Progenitor cell of endocrine pancreas (in vitro differentiated cells): ENCODE data around the gene HAPLN2. TPM values are rescaled to one million over a fixed set of nuclear protein-coding genes. Genes with fewer than 3 reads are reported as not detected.

Experiments
- DNase-seq: peaks from one replicate; pipeline ENCODE4 v3.0.0; 2021; ENCODE audit warnings: low spot score; ENCODE audit not compliant: unreplicated experiment
- H3K27ac Mint-ChIP-seq: 2 replicates; pipeline ENCODE4 v1.8.0; 2021; ENCODE audit warnings: mild to moderate bottlenecking, moderate library complexity, mixed read lengths
- H3K27me3 Mint-ChIP-seq: 2 replicates; pipeline ENCODE4 v1.8.0; 2021; ENCODE audit warnings: mixed read lengths
- H3K36me3 Mint-ChIP-seq: 2 replicates; pipeline ENCODE4 v1.8.0; 2022; ENCODE audit warnings: mixed read lengths; ENCODE audit not compliant: insufficient read depth
- H3K4me1 Mint-ChIP-seq: 2 replicates; pipeline ENCODE4 v1.8.0; 2021; ENCODE audit warnings: low read depth, mixed read lengths
- H3K4me3 Mint-ChIP-seq: 2 replicates; pipeline ENCODE4 v1.8.0; 2021; ENCODE audit warnings: low read depth, mild to moderate bottlenecking, moderate library complexity, mixed read lengths
- H3K9me3 Mint-ChIP-seq: 2 replicates; pipeline ENCODE4 v1.8.0; 2021; ENCODE audit warnings: low read depth, mixed read lengths
- total RNA-seq: library from RNA; stranded (reverse); gene quantifications from 2 replicates; pipeline ENCODE4 v1.2.1, GENCODE V29; 2021
- TF ChIP-seq, protein P1 (sequence below): fragments of 200-600 bp; sonication (generic); IDR thresholded peaks from one replicate; pipeline ENCODE4 v1.5.0; 2021; ENCODE audit warnings: antibody characterized with exemption, mild to moderate bottlenecking; ENCODE audit not compliant: unreplicated experiment

Gene HAPLN2
- total RNA-seq, 1 donor from 2014 or later = 0.38 TPM

DNA sequence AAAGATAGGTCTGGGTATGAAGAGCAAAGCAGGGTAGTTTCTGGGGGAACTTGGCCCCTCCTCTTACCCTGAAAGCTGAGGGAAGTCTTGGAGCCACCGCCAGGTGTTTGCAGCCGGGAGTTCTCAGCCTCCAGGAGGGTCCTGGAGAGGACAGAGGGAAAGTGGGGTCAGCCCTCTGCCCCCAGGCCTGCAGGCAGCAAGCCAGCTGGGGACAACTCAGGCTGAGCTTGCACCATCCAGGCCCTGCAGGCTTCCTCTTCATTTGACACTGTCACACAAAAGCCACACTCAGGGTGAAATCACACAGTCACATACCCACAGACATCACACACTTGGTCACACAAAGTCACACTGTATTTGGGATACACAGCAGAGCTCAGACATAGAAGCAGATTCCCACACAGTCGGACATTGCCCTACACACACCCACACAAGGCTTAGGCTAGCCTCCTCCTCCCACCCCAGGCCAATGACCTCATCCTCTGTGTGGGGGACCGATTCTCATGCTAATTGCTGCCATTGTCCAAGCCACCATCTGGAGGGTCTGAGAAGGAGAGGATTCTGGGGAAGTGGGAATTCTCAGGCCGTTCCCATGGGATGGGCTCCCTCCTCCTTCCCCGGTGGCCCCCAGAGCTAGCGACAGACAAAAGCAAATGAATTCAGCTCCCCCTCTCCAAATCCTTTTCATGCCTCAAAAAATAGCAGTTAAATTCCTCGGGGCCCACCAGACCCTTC is 54.3 kb downstream of the HAPLN2 start:
- peaks cover 12% of the 10 kb centered on the region for H3K4me1 Mint-ChIP-seq
- H3K27me3 Mint-ChIP-seq = peaks cover 64% of the 10 kb centered on the region
- no peaks in the 10 kb centered on the region for H3K9me3 Mint-ChIP-seq
- H3K27ac Mint-ChIP-seq = peak overlapping the region; percentile 62
- H3K4me3 Mint-ChIP-seq = no peak overlapping the region
- no peak for DNase-seq
- TF ChIP-seq, protein P1, sequence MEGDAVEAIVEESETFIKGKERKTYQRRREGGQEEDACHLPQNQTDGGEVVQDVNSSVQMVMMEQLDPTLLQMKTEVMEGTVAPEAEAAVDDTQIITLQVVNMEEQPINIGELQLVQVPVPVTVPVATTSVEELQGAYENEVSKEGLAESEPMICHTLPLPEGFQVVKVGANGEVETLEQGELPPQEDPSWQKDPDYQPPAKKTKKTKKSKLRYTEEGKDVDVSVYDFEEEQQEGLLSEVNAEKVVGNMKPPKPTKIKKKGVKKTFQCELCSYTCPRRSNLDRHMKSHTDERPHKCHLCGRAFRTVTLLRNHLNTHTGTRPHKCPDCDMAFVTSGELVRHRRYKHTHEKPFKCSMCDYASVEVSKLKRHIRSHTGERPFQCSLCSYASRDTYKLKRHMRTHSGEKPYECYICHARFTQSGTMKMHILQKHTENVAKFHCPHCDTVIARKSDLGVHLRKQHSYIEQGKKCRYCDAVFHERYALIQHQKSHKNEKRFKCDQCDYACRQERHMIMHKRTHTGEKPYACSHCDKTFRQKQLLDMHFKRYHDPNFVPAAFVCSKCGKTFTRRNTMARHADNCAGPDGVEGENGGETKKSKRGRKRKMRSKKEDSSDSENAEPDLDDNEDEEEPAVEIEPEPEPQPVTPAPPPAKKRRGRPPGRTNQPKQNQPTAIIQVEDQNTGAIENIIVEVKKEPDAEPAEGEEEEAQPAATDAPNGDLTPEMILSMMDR = no peak
- H3K36me3 Mint-ChIP-seq = peaks cover 6% of the 10 kb centered on the region

Other genes with a start within 250 kb of the HAPLN2 start
- 20.2 and 26.6 TPM in 2 replicates for gene MEF2D, start 118.6 kb upstream of the HAPLN2 start, total RNA-seq
- gene IQGAP3, start 46.9 kb upstream of the HAPLN2 start, total RNA-seq = 29.6 and 32.4 TPM in 2 replicates
- not detected in 2 replicates for gene TTC24, start 39.7 kb upstream of the HAPLN2 start, total RNA-seq
- 108 and 115 TPM in 2 replicates for gene NAXE, start 27.6 kb upstream of the HAPLN2 start, total RNA-seq
- 26.2 and 27.0 TPM in 2 replicates for gene GPATCH4, start 17.9 kb upstream of the HAPLN2 start, total RNA-seq
- gene BCAN, start 22.7 kb downstream of the HAPLN2 start, total RNA-seq = not detected in 2 replicates
- 33.9 and 39.2 TPM in 2 replicates for gene NES, start 58.0 kb downstream of the HAPLN2 start, total RNA-seq
- 70.4 and 125 TPM in 2 replicates for gene CRABP2, start 86.2 kb downstream of the HAPLN2 start, total RNA-seq
- 40.0 and 42.4 TPM in 2 replicates for gene METTL25B, start 109.1 kb downstream of the HAPLN2 start, total RNA-seq
- 36.9 and 38.9 TPM in 2 replicates for gene ISG20L2, start 109.4 kb downstream of the HAPLN2 start, total RNA-seq
- 35.9 and 43.2 TPM in 2 replicates for gene MRPL24, start 121.7 kb downstream of the HAPLN2 start, total RNA-seq
- gene HDGF, start 132.3 kb downstream of the HAPLN2 start, total RNA-seq = 280 and 288 TPM in 2 replicates
- 93.2 TPM in 2 replicates for gene PRCC, start 148.1 kb downstream of the HAPLN2 start, total RNA-seq
- not detected in 2 replicates for gene SH2D2A, start 197.4 kb downstream of the HAPLN2 start, total RNA-seq
- gene INSRR, start 239.7 kb downstream of the HAPLN2 start, total RNA-seq = not detected in 2 replicates
- 0.36 TPM in 1 of 2 replicates, not detected in the other for gene NTRK1, start 241.4 kb downstream of the HAPLN2 start, total RNA-seq